GM23338 (cell line): ENCODE measurements around the gene UBL7. TPM values are rescaled to one million over a fixed set of nuclear protein-coding genes. Genes with fewer than 3 reads are reported as not detected.

Experiments
- ATAC-seq: fragments of 200-7000 bp; cut with Tn5 transposase; 3 replicates; pipeline ENCODE4 v1.9.1; 2020
- DNase-seq: peaks from one replicate; pipeline ENCODE4 v3.0.0-alpha.2; 2015; ENCODE audit warnings: low spot score
- H2AFZ ChIP-seq: fragments of 200-600 bp; sonication (generic); 2 replicates; pipeline ENCODE4 v1.8.0; 2016; ENCODE audit warnings: antibody characterized with exemption, mild to moderate bottlenecking, moderate library complexity
- H3F3A ChIP-seq: fragments of 200-600 bp; sonication (generic); replicated peaks from 2 replicates; pipeline ENCODE4 v1.8.0; 2017; ENCODE audit warnings: antibody characterized with exemption, mixed run types, low read depth
- H3K27ac ChIP-seq: fragments of 200-600 bp; sonication (generic); 2 replicates; pipeline ENCODE4 v1.6.1; 2016; ENCODE audit warnings: low read depth
- H3K27me3 ChIP-seq: fragments of 200-600 bp; sonication (generic); 2 replicates; pipeline ENCODE4 v1.8.0; 2016; ENCODE audit warnings: mild to moderate bottlenecking, mixed run types, moderate library complexity; ENCODE audit not compliant: insufficient read depth
- H3K36me3 ChIP-seq: fragments of 200-600 bp; sonication (generic); 2 replicates; pipeline ENCODE4 v1.8.0; 2016; ENCODE audit warnings: mild to moderate bottlenecking; ENCODE audit not compliant: insufficient read depth
- H3K4me1 ChIP-seq: fragments of 200-600 bp; sonication (generic); 2 replicates; pipeline ENCODE4 v1.8.0; 2016; ENCODE audit warnings: mild to moderate bottlenecking, moderate library complexity; ENCODE audit not compliant: insufficient read depth
- H3K4me2 ChIP-seq: fragments of 200-600 bp; sonication (generic); 2 replicates; pipeline ENCODE4 v1.7.1; 2017; ENCODE audit warnings: mixed run types
- H3K4me3 ChIP-seq: fragments of 200-600 bp; sonication (generic); 2 replicates; pipeline ENCODE4 v1.6.1; 2016; ENCODE audit warnings: mixed run types
- H3K79me2 ChIP-seq: fragments of 200-600 bp; sonication (generic); replicated peaks from 2 replicates; pipeline ENCODE4 v1.8.0; 2017; ENCODE audit warnings: mild to moderate bottlenecking; ENCODE audit not compliant: insufficient read depth
- H3K9me2 ChIP-seq: fragments of 200-600 bp; sonication (generic); 2 replicates; pipeline ENCODE4 v1.8.0; 2017; ENCODE audit not compliant: insufficient read depth
- H4K20me1 ChIP-seq: fragments of 200-600 bp; sonication (generic); replicated peaks from 2 replicates; pipeline ENCODE4 v1.8.0; 2017; ENCODE audit warnings: mild to moderate bottlenecking; ENCODE audit not compliant: insufficient read depth
- H3K27ac Mint-ChIP-seq: 2 replicates; pipeline ENCODE4 v1.8.0; 2020; ENCODE audit warnings: inconsistent platforms, mild to moderate bottlenecking, moderate library complexity, mixed read lengths
- H3K27me3 Mint-ChIP-seq: 3 replicates; pipeline ENCODE4 v1.8.0; 2022; ENCODE audit warnings: low read depth, mild to moderate bottlenecking, moderate library complexity, mixed read lengths, inconsistent platforms; ENCODE audit not compliant: insufficient read depth, poor library complexity
- H3K36me3 Mint-ChIP-seq: 3 replicates; pipeline ENCODE4 v1.8.0; 2021; ENCODE audit warnings: low read depth, mild to moderate bottlenecking, inconsistent platforms, moderate library complexity, mixed read lengths
- H3K4me1 Mint-ChIP-seq: 3 replicates; pipeline ENCODE4 v1.8.0; 2020; ENCODE audit warnings: mild to moderate bottlenecking, inconsistent platforms, mixed read lengths
- H3K4me3 Mint-ChIP-seq: 3 replicates; pipeline ENCODE4 v1.8.0; 2021; ENCODE audit warnings: moderate library complexity, mild to moderate bottlenecking, inconsistent platforms, mixed read lengths
- H3K9me3 Mint-ChIP-seq: 3 replicates; pipeline ENCODE4 v1.8.0; 2020; ENCODE audit warnings: moderate library complexity, mild to moderate bottlenecking, inconsistent platforms, mixed read lengths
- CREB1 ChIP-seq: fragments of 250-450 bp; sonication (Bioruptor Pico); IDR thresholded peaks from 2 replicates; pipeline ENCODE4 v1.5.0; 2020; ENCODE audit warnings: low read depth, mild to moderate bottlenecking, moderate library complexity
- EZH2 ChIP-seq: fragments of 200-600 bp; sonication (generic); IDR thresholded peaks from one replicate; pipeline ENCODE4 v1.8.0; 2017; ENCODE audit warnings: antibody characterized with exemption, mild to moderate bottlenecking, low read depth; ENCODE audit not compliant: unreplicated experiment
- JUNB ChIP-seq: IDR thresholded peaks from one replicate; pipeline ENCODE4 v1.6.1; 2016; ENCODE audit warnings: antibody characterized with exemption; ENCODE audit not compliant: unreplicated experiment
- STAT1 ChIP-seq: IDR thresholded peaks from one replicate; pipeline ENCODE4 v1.6.1; 2016; ENCODE audit warnings: antibody characterized with exemption; ENCODE audit not compliant: unreplicated experiment
- ZNF331 ChIP-seq: fragments of 250-450 bp; sonication (Bioruptor Pico); IDR thresholded peaks from 2 replicates; pipeline ENCODE4 v1.5.0; 2020; ENCODE audit warnings: low read depth, mild to moderate bottlenecking, moderate library complexity
- polyA plus RNA-seq: library from polyadenylated mRNA; unstranded; fragments of >200 nt; fragmentation: Nextera tagmentation; extraction: Ambion mirVana; gene quantifications from 2 replicates; pipeline ENCODE4 v1.2.1, GENCODE V29; 2016
- total RNA-seq: library from RNA; depleted of rRNA; stranded (reverse); fragments of >200 nt; shearing (Covaris generic); gene quantifications from 2 replicates; pipeline ENCODE4 v1.2.3, GENCODE V29; 2014
- TF ChIP-seq, protein P1 (sequence below), 2 experiments: fragments of 200-600 bp in 1 of 2; sonication (generic) in 1 of 2; conservative IDR thresholded peaks; 2 replicates each; pipeline versions ENCODE4 v1.5.1 to v1.6.1; 2016 to 2017; ENCODE audit warnings: antibody characterized with exemption in 2 of 2, low read depth in 2 of 2, mild to moderate bottlenecking in 2 of 2, moderate library complexity in 1 of 2
- TF ChIP-seq, protein P2 (sequence below): IDR thresholded peaks from 2 replicates; pipeline ENCODE4 v1.6.1; 2016; ENCODE audit warnings: antibody characterized with exemption

UBL7 gene
- total and polyA plus RNA-seq, 2 experiments from 2014 or later: 73.7 to 99.2 TPM

DNA sequence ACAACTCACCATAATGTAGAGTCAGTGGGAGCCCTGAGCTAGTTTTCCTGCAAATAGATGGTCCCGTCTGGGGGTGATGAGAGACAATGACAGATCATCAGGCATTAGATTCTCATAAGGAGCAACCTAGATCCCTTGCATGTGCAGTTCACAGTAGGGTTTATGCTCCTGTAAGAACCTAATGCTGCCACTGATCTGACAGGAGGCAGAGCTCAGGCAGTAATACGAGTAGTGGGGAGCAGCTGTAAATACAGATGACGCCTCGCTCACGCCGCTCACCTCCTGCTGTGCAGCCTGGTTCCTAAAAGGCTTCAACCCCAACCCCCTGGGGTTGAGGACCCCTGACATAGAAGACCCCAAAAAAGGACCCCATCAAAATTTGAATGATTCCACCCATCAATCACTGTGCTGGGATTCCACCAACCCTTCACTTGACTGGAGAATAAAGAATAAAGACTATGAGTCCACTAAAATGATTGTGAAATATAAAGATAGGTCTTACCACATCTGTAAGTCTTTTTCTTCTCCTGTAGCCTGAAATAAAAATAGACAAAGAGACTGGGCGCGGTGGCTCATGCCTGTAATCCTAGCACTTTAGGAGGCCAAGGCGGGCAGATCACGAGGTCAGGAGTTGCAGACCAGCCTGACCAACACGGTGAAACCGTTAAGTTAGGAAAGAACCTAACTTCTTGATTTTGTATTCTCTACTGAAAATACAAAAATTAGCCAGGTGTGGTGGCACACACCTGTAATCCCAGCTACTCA is 9.9 kb upstream of the UBL7 start (continued):
- TF ChIP-seq, protein P1, sequence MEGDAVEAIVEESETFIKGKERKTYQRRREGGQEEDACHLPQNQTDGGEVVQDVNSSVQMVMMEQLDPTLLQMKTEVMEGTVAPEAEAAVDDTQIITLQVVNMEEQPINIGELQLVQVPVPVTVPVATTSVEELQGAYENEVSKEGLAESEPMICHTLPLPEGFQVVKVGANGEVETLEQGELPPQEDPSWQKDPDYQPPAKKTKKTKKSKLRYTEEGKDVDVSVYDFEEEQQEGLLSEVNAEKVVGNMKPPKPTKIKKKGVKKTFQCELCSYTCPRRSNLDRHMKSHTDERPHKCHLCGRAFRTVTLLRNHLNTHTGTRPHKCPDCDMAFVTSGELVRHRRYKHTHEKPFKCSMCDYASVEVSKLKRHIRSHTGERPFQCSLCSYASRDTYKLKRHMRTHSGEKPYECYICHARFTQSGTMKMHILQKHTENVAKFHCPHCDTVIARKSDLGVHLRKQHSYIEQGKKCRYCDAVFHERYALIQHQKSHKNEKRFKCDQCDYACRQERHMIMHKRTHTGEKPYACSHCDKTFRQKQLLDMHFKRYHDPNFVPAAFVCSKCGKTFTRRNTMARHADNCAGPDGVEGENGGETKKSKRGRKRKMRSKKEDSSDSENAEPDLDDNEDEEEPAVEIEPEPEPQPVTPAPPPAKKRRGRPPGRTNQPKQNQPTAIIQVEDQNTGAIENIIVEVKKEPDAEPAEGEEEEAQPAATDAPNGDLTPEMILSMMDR (conservative IDR thresholded peaks at IDR 0.05; ENCODE audit: low read depth in 2 of 2): no peak
- TF ChIP-seq ZNF331 (CRISPR knock-in tag) (no peak), CREB1 (CRISPR knock-in tag) (no peak), EZH2 (no peak), STAT1 (no peak)
- TF ChIP-seq, protein P2, sequence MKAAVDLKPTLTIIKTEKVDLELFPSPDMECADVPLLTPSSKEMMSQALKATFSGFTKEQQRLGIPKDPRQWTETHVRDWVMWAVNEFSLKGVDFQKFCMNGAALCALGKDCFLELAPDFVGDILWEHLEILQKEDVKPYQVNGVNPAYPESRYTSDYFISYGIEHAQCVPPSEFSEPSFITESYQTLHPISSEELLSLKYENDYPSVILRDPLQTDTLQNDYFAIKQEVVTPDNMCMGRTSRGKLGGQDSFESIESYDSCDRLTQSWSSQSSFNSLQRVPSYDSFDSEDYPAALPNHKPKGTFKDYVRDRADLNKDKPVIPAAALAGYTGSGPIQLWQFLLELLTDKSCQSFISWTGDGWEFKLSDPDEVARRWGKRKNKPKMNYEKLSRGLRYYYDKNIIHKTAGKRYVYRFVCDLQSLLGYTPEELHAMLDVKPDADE: no peak

DNA sequence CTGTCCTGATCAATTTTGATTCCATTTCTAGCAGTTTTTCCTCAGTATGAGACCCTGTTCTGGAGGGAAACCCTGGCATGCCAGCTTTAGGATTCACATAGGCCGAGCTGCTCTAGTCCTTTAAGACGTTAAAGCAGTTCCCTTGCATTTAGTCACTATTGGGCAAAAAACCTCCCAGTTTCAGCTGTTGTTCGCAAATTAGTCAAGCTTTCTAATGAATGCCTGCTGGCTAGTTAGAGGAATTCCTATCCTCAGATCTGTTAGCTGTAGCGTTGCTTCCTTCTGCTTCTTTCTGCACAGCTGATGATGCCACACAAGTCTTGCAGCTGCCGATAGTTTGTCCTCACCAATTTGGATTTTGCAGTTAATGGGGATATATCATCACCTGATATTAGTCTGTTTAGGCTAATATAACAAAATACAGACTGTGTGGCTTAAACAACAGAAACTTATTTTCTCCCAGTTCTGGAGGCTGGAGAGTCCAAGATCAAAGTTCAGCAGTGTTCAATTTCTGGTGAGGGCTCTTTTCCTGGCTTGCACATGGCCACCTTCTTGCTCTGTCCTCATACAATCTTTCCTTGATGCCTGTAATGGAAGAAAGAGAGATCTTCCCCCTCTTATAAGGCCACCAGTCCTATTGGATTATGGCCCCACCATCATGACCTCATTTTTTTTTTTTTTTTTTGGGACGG is 7.5 kb upstream of the UBL7 start:
- Mint-ChIP-seq H3K4me1 (no peaks in the 10 kb centered on the region; the same call in 2 of the 3 replicates), H3K9me3 (peaks cover 11% of the 10 kb centered on the region), H3K36me3 (peaks cover 62% of the 10 kb centered on the region), H3K27ac (no peak overlapping the region), H3K4me3 (no peak overlapping the region), H3K27me3 (peaks cover 3% of the 10 kb centered on the region)
- Histone ChIP-seq H3K27me3 (no peaks in the 10 kb centered on the region), H3K36me3 (no peaks in the 10 kb centered on the region; the same call in 1 of the 2 replicates), H3K27ac (no peak overlapping the region), H3F3A (no peaks in the 10 kb centered on the region), H3K4me1 (no peaks in the 10 kb centered on the region), H4K20me1 (no peaks in the 10 kb centered on the region), H3K79me2 (peaks cover 2% of the 10 kb centered on the region), H3K4me3 (no peak overlapping the region), H2AFZ (no peak overlapping the region), H3K4me2 (no peak overlapping the region), H3K9me2 (no peaks in the 10 kb centered on the region)
- no peak for TF ChIP-seq JUNB
- TF ChIP-seq, protein P1 (conservative IDR thresholded peaks at IDR 0.05; ENCODE audit: low read depth in 2 of 2): no peak
- ATAC-seq: no peak
- DNase-seq: no peak
